Testis (tissue), 3 donors: Measurements from ENCODE around the gene NRP1. TPM values are rescaled to one million over a fixed set of nuclear protein-coding genes. Genes with fewer than 3 reads are reported as not detected.

Experiments used
- DNase-seq: peaks from one replicate; pipeline ENCODE4 v3.0.0-alpha.2; 2019
- H3K27ac ChIP-seq, 2 donors: fragments of 200-600 bp; sonication (generic); one replicate each; pipeline ENCODE4 v1.5.1; 2019
- H3K27me3 ChIP-seq: fragments of 200-600 bp; sonication (generic); one replicate; pipeline ENCODE4 v1.5.1; 2019
- H3K36me3 ChIP-seq: fragments of 200-600 bp; sonication (generic); one replicate; pipeline ENCODE4 v1.5.1; 2017; ENCODE audit warnings: low read depth; ENCODE audit errors: missing control alignments
- H3K4me1 ChIP-seq: fragments of 200-600 bp; sonication (generic); one replicate; pipeline ENCODE4 v1.5.1; 2019
- H3K4me3 ChIP-seq, 2 donors: fragments of 200-600 bp; sonication (generic); one replicate each; pipeline ENCODE4 v1.5.1; 2017 to 2019
- H3K9me3 ChIP-seq: fragments of 200-600 bp; sonication (generic); one replicate; pipeline ENCODE4 v1.5.1; 2017
- CTCF ChIP-seq, 3 experiments: fragments of 450-650 bp in 2 of 3; fragments of 200-600 bp in 1 of 3; sonication (generic) in 1 of 3; IDR thresholded peaks; one replicate each; pipeline ENCODE4 v1.5.1; 2016 to 2019; ENCODE audit warnings: antibody characterized with exemption in 3 of 3, mild to moderate bottlenecking in 2 of 3, moderate library complexity in 1 of 3
- POLR2A ChIP-seq: fragments of 450-650 bp; IDR thresholded peaks from one replicate; pipeline ENCODE4 v1.6.1; 2017; ENCODE audit warnings: antibody characterized with exemption, mild to moderate bottlenecking, moderate library complexity
- WGBS, 2 donors: methylation state at CpG; one replicate each; pipeline ENCODE4 v1.1.5; 2018; 5-methylcytosine and 5-hydroxymethylcytosine counted together
- intact Hi-C: fragments of 100-400 bp; cut with DNase I; formaldehyde crosslinking; loops from one replicate; pipeline ENCODE4 v1.15.1; 2023; ENCODE audit warnings: low total_unique reads
- polyA plus RNA-seq: library from polyadenylated mRNA; stranded (reverse); fragments of 350-450 nt; fragmentation: Illumina TruSeq; extraction: RNeasy Lipid Tissue Mini Kit (QIAGEN cat#74804); gene quantifications from one replicate; pipeline ENCODE4 v1.2.3, GENCODE V29; 2014; ENCODE audit warnings: low read depth, low replicate concordance; ENCODE audit not compliant: insufficient read depth
- total RNA-seq, 2 donors: library from RNA; depleted of rRNA; stranded (reverse); fragments of >200 nt; gene quantifications; one replicate each; pipeline ENCODE4 v1.2.3, GENCODE V29; 2016

NRP1 gene
- total and polyA plus RNA-seq, 3 donors from 2014 or later = 15.9 to 23.8 (median 17.1) TPM

DNA sequence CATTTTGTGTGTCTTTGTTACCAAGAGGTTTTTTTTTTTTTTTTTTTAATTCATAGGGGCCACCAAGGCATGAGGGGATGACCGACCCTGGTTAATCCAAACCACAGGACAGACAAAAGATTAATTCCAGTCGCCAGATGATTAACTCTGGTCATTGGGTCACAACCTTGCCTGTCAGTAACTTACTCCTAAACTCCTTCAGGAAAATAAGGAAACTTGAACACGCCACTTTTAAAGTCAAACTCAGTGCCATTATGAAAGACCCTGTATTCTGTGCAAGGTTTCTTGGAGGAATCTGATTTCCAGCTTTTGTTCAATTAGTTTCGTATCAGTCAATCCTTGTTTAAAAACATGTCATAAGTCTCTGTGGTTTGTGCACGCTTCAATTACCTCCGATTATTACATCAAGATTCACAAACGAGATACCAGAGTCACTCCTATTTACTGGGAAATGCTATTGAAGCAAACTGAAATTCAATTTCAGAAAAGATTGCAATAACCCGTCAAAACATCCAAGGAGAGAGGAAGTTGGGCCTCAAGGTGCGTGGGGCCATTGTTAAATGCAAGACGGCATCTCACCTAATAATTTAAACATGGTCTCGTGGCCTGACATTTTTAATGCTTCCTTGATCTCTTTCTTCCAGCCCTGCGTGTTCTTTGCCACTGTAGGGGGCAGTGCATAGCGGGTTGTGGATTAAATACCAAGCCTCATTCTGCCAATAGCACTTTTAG, 44.0 kb downstream of the NRP1 start:
- Histone ChIP-seq H3K4me1 (peaks cover 3% of the 10 kb centered on the region), H3K27ac (no peak overlapping the region), H3K27me3 (no peaks in the 10 kb centered on the region), H3K4me3 (no peak overlapping the region), H3K36me3 (no peaks in the 10 kb centered on the region), H3K9me3 (no peaks in the 10 kb centered on the region)
- DNase-seq = no peak
- no peak for TF ChIP-seq POLR2A
- 88% methylated on average over 13 of the region's 13 CpGs for WGBS, 2 donors
- intact Hi-C loops = no loop called here

DNA sequence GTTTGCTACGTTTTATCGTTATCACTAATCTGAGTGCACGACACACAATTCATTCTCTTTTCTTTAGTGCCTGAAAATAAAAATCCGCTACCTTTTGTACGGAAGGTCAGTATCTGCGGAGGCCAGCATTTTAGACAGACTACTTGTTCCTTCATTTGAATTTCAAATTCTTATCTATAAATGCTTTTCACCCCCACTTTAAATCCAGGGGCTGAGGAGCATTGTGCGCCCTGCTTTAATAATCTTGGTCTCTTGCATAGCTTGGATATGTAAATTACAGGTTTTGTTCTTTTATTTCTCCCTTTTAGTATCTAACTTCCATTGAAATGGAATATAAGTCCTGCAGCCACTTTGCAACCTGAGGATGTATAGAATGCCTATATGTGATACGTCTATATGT, 44.7 kb downstream of the NRP1 start:
- intact Hi-C loops = no loop called here
- TF ChIP-seq POLR2A = no peak
- TF ChIP-seq CTCF (IDR thresholded peaks at IDR 0.05) = no peak
- Histone ChIP-seq H3K9me3 (no peaks in the 10 kb centered on the region), H3K27me3 (no peaks in the 10 kb centered on the region), H3K4me1 (peaks cover 3% of the 10 kb centered on the region), H3K27ac (no peak overlapping the region), H3K36me3 (no peaks in the 10 kb centered on the region), H3K4me3 (no peak overlapping the region)
- WGBS, 2 donors = 80 to 89% methylated on average over 8 of the region's 8 CpGs
- DNase-seq = no peak

DNA sequence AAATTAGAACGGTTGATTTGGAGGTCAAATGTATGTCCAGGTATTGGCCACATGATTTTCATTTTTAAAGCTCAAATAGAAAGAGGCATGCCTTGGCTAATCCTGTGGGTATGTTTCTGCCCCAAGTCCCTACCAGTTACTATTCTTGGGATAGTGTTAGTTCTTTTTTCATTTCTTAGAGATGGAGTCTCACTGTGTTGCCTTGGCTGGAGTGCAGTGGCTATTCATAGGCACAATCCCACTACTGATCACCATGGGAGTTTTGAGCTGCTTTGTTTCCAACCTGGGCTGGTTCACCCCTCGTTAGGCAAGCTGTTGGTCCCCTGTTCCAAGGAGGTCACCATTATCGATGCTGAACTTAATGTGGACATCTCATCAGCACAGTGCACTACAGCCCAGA, 46.3 kb downstream of the NRP1 start:
- TF ChIP-seq POLR2A (no peak), CTCF (IDR thresholded peaks at IDR 0.05) (no peak)
- 66 to 77% methylated on average over 3 of the region's 3 CpGs for WGBS, 2 donors
- H3K4me1 ChIP-seq = peaks cover 3% of the 10 kb centered on the region
- H3K27ac ChIP-seq = no peak overlapping the region
- H3K27me3 ChIP-seq = no peaks in the 10 kb centered on the region
- H3K4me3 ChIP-seq = no peak overlapping the region
- H3K9me3 ChIP-seq = no peaks in the 10 kb centered on the region
- no peak for DNase-seq
- H3K36me3 ChIP-seq = no peaks in the 10 kb centered on the region
- intact Hi-C loops = no loop called here

DNA sequence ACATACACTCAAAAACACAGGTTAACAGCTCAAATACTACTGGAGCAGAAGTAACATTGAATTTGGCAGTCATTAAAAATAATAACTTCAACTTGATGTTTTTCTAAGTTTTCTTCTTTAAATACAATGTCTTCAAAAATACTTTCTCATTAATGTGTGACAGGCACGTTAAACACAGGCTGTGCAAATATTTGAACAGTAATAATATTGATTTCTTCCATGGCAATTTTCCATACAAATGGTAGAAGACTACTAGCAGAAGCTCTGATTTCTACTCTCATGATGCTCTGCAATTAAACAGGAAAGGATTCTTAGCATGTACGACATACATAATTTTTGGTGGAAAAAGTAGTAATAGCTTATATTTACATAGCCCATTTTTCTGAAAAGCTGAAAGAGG, 47.4 kb downstream of the NRP1 start:
- Histone ChIP-seq H3K27me3 (no peaks in the 10 kb centered on the region), H3K4me3 (no peak overlapping the region), H3K4me1 (peaks cover 3% of the 10 kb centered on the region), H3K36me3 (no peaks in the 10 kb centered on the region), H3K9me3 (no peaks in the 10 kb centered on the region), H3K27ac (no peak overlapping the region)
- intact Hi-C loops = no loop called here
- DNase-seq = no peak
- WGBS, 2 donors = 82 to 85% methylated on average over 2 of the region's 2 CpGs
- TF ChIP-seq CTCF (IDR thresholded peaks at IDR 0.05) (no peak), POLR2A (no peak)

DNA sequence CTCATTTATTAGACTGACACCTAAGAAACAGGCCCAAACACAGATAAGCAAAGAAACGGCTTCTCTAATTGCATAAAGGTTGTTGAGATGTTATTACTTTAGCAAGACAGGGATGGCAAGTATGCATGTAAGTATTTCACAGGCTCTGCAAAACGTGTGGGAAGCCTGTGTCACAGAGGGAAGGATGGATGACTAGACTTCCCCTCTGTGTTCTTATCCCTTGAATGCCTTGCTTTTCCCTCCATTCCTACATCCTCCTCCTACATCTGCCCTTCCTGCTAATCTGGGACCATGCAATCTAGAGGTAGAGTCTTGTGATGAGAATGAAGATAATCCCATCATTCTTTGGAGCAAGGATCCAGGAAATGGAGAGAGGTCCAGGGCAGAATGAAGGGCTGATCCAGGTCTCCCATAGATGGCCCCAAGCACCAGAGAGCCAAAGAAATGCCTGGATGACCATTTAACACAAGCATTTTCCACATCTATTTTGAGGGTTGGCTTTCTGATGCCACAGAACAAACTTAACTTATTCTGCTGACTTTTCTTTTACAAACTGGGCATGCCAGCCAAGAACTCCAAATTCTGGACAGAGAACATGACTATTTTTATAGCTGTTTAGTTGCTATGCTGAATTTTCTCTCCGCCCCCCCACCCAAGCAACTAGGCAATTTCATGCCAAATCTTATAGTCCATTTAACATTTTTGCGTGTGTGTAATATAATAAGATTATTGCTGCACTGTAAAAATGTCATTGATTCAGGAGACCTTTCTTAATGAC, 48.1 kb downstream of the NRP1 start:
- Histone ChIP-seq H3K9me3 (no peaks in the 10 kb centered on the region), H3K4me1 (peaks cover 3% of the 10 kb centered on the region), H3K27me3 (no peaks in the 10 kb centered on the region), H3K27ac (no peak overlapping the region), H3K4me3 (no peak overlapping the region), H3K36me3 (no peaks in the 10 kb centered on the region)
- no peak for DNase-seq
- intact Hi-C loops = no loop called here
- no peak for TF ChIP-seq CTCF (IDR thresholded peaks at IDR 0.05)
- no peak for TF ChIP-seq POLR2A
- WGBS, 2 donors = 62 to 64% methylated on average over 4 of the region's 4 CpGs
